ENCODE measurements around the gene KRT16. TPM values are rescaled to one million over a fixed set of nuclear protein-coding genes. Genes with fewer than 3 reads are reported as not detected.
"Not testable (repeated sequence)": the region's sequence is repeated elsewhere in the genome, so short reads cannot be mapped to it uniquely, and the experiment has no call there.

Gene KRT16
- total and polyA plus RNA-seq, 2 experiments from 2014 or later = 0.90 to 2.5 TPM

GRCh38 chr17:41586863-41587495 lies 25.6 kb downstream of the KRT16 start, which contains the start of gene KRT14:
Gene KRT14 (minus strand): TSS chr17:41586895. CDS start chr17:41586834, 61 bp downstream.
- TF ChIP-seq EZH2phosphoT487 (IDR thresholded peaks at IDR 0.05; ENCODE audit: insufficient read depth, low read depth) = no peak
- TF ChIP-seq EZH2 (IDR thresholded peaks at IDR 0.05; ENCODE audit: insufficient read depth, poor library complexity, severe bottlenecking) = no peak
- in situ Hi-C loops (cut with MboI) = no loop called here
- Histone ChIP-seq H3K4me3 (no peak within 1 kb of the TSS), H3K4me1 (ENCODE audit: insufficient read depth) (no peaks in the 10 kb centered on the region), H4K20me1 (ENCODE audit: insufficient read depth) (no peaks in the 10 kb centered on the region), H3K36me3 (ENCODE audit: low read depth) (no peaks in the 10 kb centered on the region), H3K9me3 (ENCODE audit: low read depth) (no peaks in the 10 kb centered on the region), H3K27ac (no peak within 1 kb of the TSS), H3K9me2 (ENCODE audit: insufficient read depth) (no peaks in the 10 kb centered on the region), H3K79me2 (ENCODE audit: insufficient read depth) (no peaks in the 10 kb centered on the region), H3K9ac (no peak within 1 kb of the TSS), H3K27me3 (replicated peaks; ENCODE audit: insufficient read depth) (peaks cover 11% of the 10 kb centered on the region; the same call in 1 of the 2 replicates), H2AFZ (no peak within 1 kb of the TSS), H3F3A (ENCODE audit: insufficient read depth) (no peaks in the 10 kb centered on the region), H3K4me2 (ENCODE audit: unreplicated experiment) (no peak within 1 kb of the TSS)
- DNase-seq = no peak
- WGBS, 2 experiments (ENCODE audit: low coverage in 1 of 2, low lambda C conversion rate in 2 of 2, missing lambda C conversion rate in 2 of 2) = 56 to 59% methylated on average over 15 of the region's 15 CpGs

GRCh38 chr17:41585301-41586056 lies 27.1 kb downstream of the KRT16 start:
- TF ChIP-seq EZH2 (IDR thresholded peaks at IDR 0.05; ENCODE audit: insufficient read depth, poor library complexity, severe bottlenecking) = no peak
- TF ChIP-seq EZH2phosphoT487 (IDR thresholded peaks at IDR 0.05; ENCODE audit: insufficient read depth, low read depth) = no peak
- Histone ChIP-seq H3K9me2 (ENCODE audit: insufficient read depth) (no peaks in the 10 kb centered on the region), H3K27ac (no peak overlapping the region), H4K20me1 (ENCODE audit: insufficient read depth) (no peaks in the 10 kb centered on the region), H3K27me3 (replicated peaks; ENCODE audit: insufficient read depth) (peaks cover 7% of the 10 kb centered on the region; the same call in 1 of the 2 replicates), H3K9ac (no peak overlapping the region), H3K4me2 (ENCODE audit: unreplicated experiment) (no peak overlapping the region), H3K4me1 (ENCODE audit: insufficient read depth) (0 out of 2 replicates have a peak, but pooled peaks cover 7% of the 10 kb centered on the region), H2AFZ (no peak overlapping the region), H3K4me3 (no peak overlapping the region), H3K79me2 (ENCODE audit: insufficient read depth) (no peaks in the 10 kb centered on the region), H3K9me3 (ENCODE audit: low read depth) (no peaks in the 10 kb centered on the region), H3K36me3 (ENCODE audit: low read depth) (no peaks in the 10 kb centered on the region), H3F3A (ENCODE audit: insufficient read depth) (no peaks in the 10 kb centered on the region)
- in situ Hi-C loops (cut with MboI) = no loop called here
- WGBS, 2 experiments (ENCODE audit: low coverage in 1 of 2, low lambda C conversion rate in 2 of 2, missing lambda C conversion rate in 2 of 2) = 64 to 71% methylated on average over 4 to 5 of the region's 5 CpGs
- no peak for DNase-seq

GRCh38 chr17:41584331-41584927 lies 28.1 kb downstream of the KRT16 start:
- H4K20me1 ChIP-seq (ENCODE audit: insufficient read depth); DNase-seq; H3K4me3 ChIP-seq; H2AFZ ChIP-seq; H3K4me1 ChIP-seq (ENCODE audit: insufficient read depth); H3K9ac ChIP-seq; H3K9me2 ChIP-seq (ENCODE audit: insufficient read depth); H3K27ac ChIP-seq; H3K27me3 ChIP-seq (replicated peaks; ENCODE audit: insufficient read depth); H3K36me3 ChIP-seq (ENCODE audit: low read depth); H3K79me2 ChIP-seq (ENCODE audit: insufficient read depth); H3K4me2 ChIP-seq (ENCODE audit: unreplicated experiment); H3F3A ChIP-seq (ENCODE audit: insufficient read depth); in situ Hi-C loops (cut with MboI); H3K9me3 ChIP-seq (ENCODE audit: low read depth): not testable (repeated sequence)
- 66 to 67% methylated on average over 8 of the region's 8 CpGs for WGBS, 2 experiments (ENCODE audit: low coverage in 1 of 2, low lambda C conversion rate in 2 of 2, missing lambda C conversion rate in 2 of 2)

GRCh38 chr17:41583137-41584127 lies 29.1 kb downstream of the KRT16 start:
- Histone ChIP-seq H3K36me3 (ENCODE audit: low read depth) (no peaks in the 10 kb centered on the region), H3K4me1 (ENCODE audit: insufficient read depth) (0 out of 2 replicates have a peak, but pooled peaks cover 9% of the 10 kb centered on the region), H3K9me2 (ENCODE audit: insufficient read depth) (no peaks in the 10 kb centered on the region), H3K27me3 (replicated peaks; ENCODE audit: insufficient read depth) (peaks cover 1% of the 10 kb centered on the region; the same call in 1 of the 2 replicates), H3K4me2 (ENCODE audit: unreplicated experiment) (no peak overlapping the region), H3K4me3 (no peak overlapping the region), H3K9ac (no peak overlapping the region), H3F3A (ENCODE audit: insufficient read depth) (no peaks in the 10 kb centered on the region), H4K20me1 (ENCODE audit: insufficient read depth) (no peaks in the 10 kb centered on the region), H3K79me2 (ENCODE audit: insufficient read depth) (no peaks in the 10 kb centered on the region), H3K9me3 (ENCODE audit: low read depth) (no peaks in the 10 kb centered on the region), H2AFZ (no peak overlapping the region), H3K27ac (no peak overlapping the region)
- TF ChIP-seq EZH2 (IDR thresholded peaks at IDR 0.05; ENCODE audit: insufficient read depth, poor library complexity, severe bottlenecking) (no peak), EZH2phosphoT487 (IDR thresholded peaks at IDR 0.05; ENCODE audit: insufficient read depth, low read depth) (no peak)
- DNase-seq = no peak
- in situ Hi-C loops (cut with MboI) = no loop called here
- WGBS, 2 experiments (ENCODE audit: low coverage in 1 of 2, low lambda C conversion rate in 2 of 2, missing lambda C conversion rate in 2 of 2) = 59 to 60% methylated on average over 31 to 33 of the region's 33 CpGs

- DNase-seq; in situ Hi-C loops (cut with MboI); H3K4me1 ChIP-seq (ENCODE audit: insufficient read depth); H3K79me2 ChIP-seq (ENCODE audit: insufficient read depth); H3F3A ChIP-seq (ENCODE audit: insufficient read depth); H3K27me3 ChIP-seq (replicated peaks; ENCODE audit: insufficient read depth); H3K36me3 ChIP-seq (ENCODE audit: low read depth); H3K9ac ChIP-seq; H3K9me2 ChIP-seq (ENCODE audit: insufficient read depth); H3K4me3 ChIP-seq; H4K20me1 ChIP-seq (ENCODE audit: insufficient read depth); H3K9me3 ChIP-seq (ENCODE audit: low read depth); H2AFZ ChIP-seq; H3K4me2 ChIP-seq (ENCODE audit: unreplicated experiment); H3K27ac ChIP-seq: not testable (repeated sequence)
- 64 to 66% methylated on average over 13 of the region's 13 CpGs for WGBS, 2 experiments (ENCODE audit: low coverage in 1 of 2, low lambda C conversion rate in 2 of 2, missing lambda C conversion rate in 2 of 2)
Measured at GRCh38 chr17:41582061-41582968, 30.3 kb downstream of the KRT16 start.

Data from GM23248 (cell line).